GM12878 (cell line): ENCODE data around the gene IFT88. TPM values are rescaled to one million over a fixed set of nuclear protein-coding genes. Genes with fewer than 3 reads are reported as not detected.

ENCODE experiments used
- ATAC-seq: fragments of 200-7000 bp; cut with Tn5 transposase; 3 replicates; pipeline ENCODE4 v1.9.1; 2020; ENCODE audit warnings: mild to moderate bottlenecking, moderate library complexity
- BruUV-seq: library from RNA; stranded (reverse); fragments of 400-500 nt; replicated peaks from 2 replicates; lab custom pipeline; 2021; lab: Mats Ljungman, UMichigan
- CTCF ChIA-PET: fragments of 300-600 bp; sonication (Branson Sonifier 250); formaldehyde crosslinking; extraction: SDS; loops from one replicate; lab custom pipeline; 2021; ENCODE audit warnings: inconsistent platforms; lab: Yijun Ruan, JAX
- POLR2A ChIA-PET: fragments of 350-600 bp; formaldehyde crosslinking; extraction: SDS; loops from one replicate; lab custom pipeline; 2021; ENCODE audit warnings: inconsistent platforms; lab: Charles Lee
- RAD21 ChIA-PET: fragments of 300-600 bp; sonication (Branson Sonifier 250); formaldehyde crosslinking; loops from one replicate; lab custom pipeline; 2023; ENCODE audit warnings: antibody characterized with exemption; ENCODE audit not compliant: unreplicated experiment; lab: Charles Lee
- SMC1A ChIA-PET: fragments of 300-600 bp; sonication (Branson Sonifier 250); formaldehyde crosslinking; loops from one replicate; lab custom pipeline; 2023; ENCODE audit not compliant: unreplicated experiment, uncharacterized antibody; lab: Charles Lee
- DNase-seq: peaks from one replicate; pipeline ENCODE4 v3.0.0-alpha.2; 2011; ENCODE audit warnings: low read depth, low spot score
- FAIRE-seq: peaks from 3 replicates; lab custom pipeline; 2011; peaks lifted over from hg19 to GRCh38; lab: Jason Lieb, UNC
- H2AFZ ChIP-seq: 2 replicates; pipeline ENCODE4 v1.6.0; 2011; ENCODE audit warnings: low read depth, low read length, control low read depth; ENCODE audit not compliant: control insufficient read depth
- H3K27ac ChIP-seq: 2 replicates; pipeline ENCODE4 v1.5.1; 2011; ENCODE audit warnings: control low read depth; ENCODE audit not compliant: control insufficient read depth, insufficient read depth
- H3K27me3 ChIP-seq, 2 experiments: replicated peaks in 1 of 2; 2 replicates each; pipeline versions ENCODE4 v1.6.0 to v1.6.1; 2011; ENCODE audit warnings: low read length in 1 of 2; ENCODE audit not compliant: control insufficient read depth in 2 of 2, insufficient read depth in 2 of 2
- H3K36me3 ChIP-seq, 2 experiments: 2 replicates each; pipeline ENCODE4 v1.5.1; 2011; ENCODE audit warnings: low read length in 1 of 2; ENCODE audit not compliant: control insufficient read depth in 2 of 2, insufficient read depth in 2 of 2
- H3K4me1 ChIP-seq: 2 replicates; pipeline ENCODE4 v1.6.1; 2011; ENCODE audit warnings: mild to moderate bottlenecking, low read length, moderate library complexity, mixed read lengths; ENCODE audit not compliant: control insufficient read depth, insufficient read depth
- H3K4me2 ChIP-seq: 2 replicates; pipeline ENCODE4 v1.6.0; 2011; ENCODE audit warnings: control low read depth; ENCODE audit not compliant: control insufficient read depth, insufficient read depth
- H3K4me3 ChIP-seq: fragments of 200-600 bp; sonication (generic); 2 replicates; pipeline ENCODE4 v1.5.1; 2016
- H3K79me2 ChIP-seq: 2 replicates; pipeline ENCODE4 v1.6.0; 2011; ENCODE audit warnings: low read length; ENCODE audit not compliant: control insufficient read depth, insufficient read depth
- H3K9ac ChIP-seq: 2 replicates; pipeline ENCODE4 v1.8.0; 2011; ENCODE audit warnings: low read length, control low read depth, mixed read lengths; ENCODE audit not compliant: control insufficient read depth, insufficient read depth
- H3K9me3 ChIP-seq: replicated peaks from 3 replicates; pipeline ENCODE4 v1.5.1; 2011; ENCODE audit warnings: mild to moderate bottlenecking, low read length; ENCODE audit not compliant: control insufficient read depth, insufficient read depth
- H4K20me1 ChIP-seq: 2 replicates; pipeline ENCODE4 v1.6.0; 2011; ENCODE audit not compliant: control insufficient read depth, insufficient read depth
- CREB1 ChIP-seq: IDR thresholded peaks from 2 replicates; pipeline ENCODE4 v1.6.1; 2012; ENCODE audit warnings: low read depth, mild to moderate bottlenecking, inconsistent platforms
- EGR1 ChIP-seq, 2 experiments: IDR thresholded peaks; 1 replicate in 1 of 2; 2 replicates in 1 of 2; pipeline ENCODE4 v1.6.1; 2011 to 2012; ENCODE audit warnings: low read depth in 2 of 2, low read length in 2 of 2, borderline replicate concordance in 1 of 2, mild to moderate bottlenecking in 1 of 2, moderate library complexity in 1 of 2
- EZH2 ChIP-seq: IDR thresholded peaks from 2 replicates; pipeline ENCODE4 v1.6.1; 2012; ENCODE audit warnings: low read depth, mild to moderate bottlenecking, control low read depth, inconsistent platforms, low read length, borderline replicate concordance; ENCODE audit not compliant: control insufficient read depth
- GABPA ChIP-seq: IDR thresholded peaks from 2 replicates; pipeline ENCODE4 v1.6.1; 2014; ENCODE audit warnings: antibody characterized with exemption, low read depth, mild to moderate bottlenecking, inconsistent platforms
- NR2C1 ChIP-seq: fragments of 450-650 bp; IDR thresholded peaks from 2 replicates; pipeline ENCODE4 v1.6.1; 2017; ENCODE audit warnings: antibody characterized with exemption, mild to moderate bottlenecking, moderate library complexity
- PAX5 ChIP-seq: IDR thresholded peaks from 2 replicates; pipeline ENCODE4 v1.6.1; 2011; ENCODE audit warnings: low read depth, low read length, borderline replicate concordance
- RBBP5 ChIP-seq: fragments of 200-600 bp; sonication (generic); conservative IDR thresholded peaks from 2 replicates; pipeline ENCODE4 v1.6.1; 2016
- SREBF1 ChIP-seq: IDR thresholded peaks from 2 replicates; pipeline ENCODE4 v1.6.1; 2012; ENCODE audit warnings: mild to moderate bottlenecking, low read length
- YY1 ChIP-seq: IDR thresholded peaks from 2 replicates; pipeline ENCODE4 v1.6.1; 2011; ENCODE audit warnings: low read depth, mild to moderate bottlenecking, low read length
- ZSCAN29 ChIP-seq: fragments of 450-650 bp; IDR thresholded peaks from 2 replicates; pipeline ENCODE4 v1.6.1; 2017; ENCODE audit warnings: mild to moderate bottlenecking, moderate library complexity
- in situ Hi-C: fragments of 300-500 bp; cut with MboI; formaldehyde crosslinking; loops from 9 replicates; pipeline ENCODE4 v1.14.3; 2018; ENCODE audit warnings: mixed read lengths
- intact Hi-C: fragments of 100-400 bp; cut with micrococcal nuclease; formaldehyde crosslinking; loops from one replicate; pipeline ENCODE4 v1.14.2; 2022; ENCODE audit not compliant: unreplicated experiment
- polyA plus RNA-seq, 11 experiments: library from polyadenylated mRNA; depleted of rRNA in 4 of 11; unstranded in 6 of 11; stranded (reverse) in 5 of 11; fragments of >200 nt; fragmentation: Nextera tagmentation in 4 of 11; fragmentation: Illumina TruSeq in 1 of 11; extraction: Ambion mirVana in 4 of 11; extraction: Trizol in 1 of 11; gene quantifications; 1 replicate in 1 of 11; 2 replicates in 10 of 11; pipeline versions ENCODE4 v1.2.1 to v1.2.3, GENCODE V29; 2011 to 2016; ENCODE audit warnings: inconsistent platforms in 2 of 11, missing spikeins in 2 of 11, low read depth in 1 of 11
- total RNA-seq, 4 experiments: library from RNA; depleted of rRNA in 3 of 4; stranded (reverse); fragments of >200 nt in 3 of 4; fragmentation: Illumina TruSeq in 1 of 4; extraction: Trizol in 1 of 4; gene quantifications; 2 replicates each; pipeline versions ENCODE4 v1.2.1 to v1.2.3, GENCODE V29; 2013 to 2021
- TF ChIP-seq, protein P1 (sequence below): fragments of 450-650 bp; IDR thresholded peaks from 2 replicates; pipeline ENCODE4 v1.6.1; 2017; ENCODE audit warnings: mild to moderate bottlenecking, moderate library complexity
- TF ChIP-seq, protein P2 (sequence below): IDR thresholded peaks from 2 replicates; pipeline ENCODE4 v1.6.1; 2011; ENCODE audit warnings: mild to moderate bottlenecking, low read depth, low read length, moderate library complexity; ENCODE audit not compliant: insufficient replicate concordance
- TF ChIP-seq, protein P3 (sequence below): fragments of 450-650 bp; formaldehyde crosslinking; IDR thresholded peaks from 2 replicates; pipeline ENCODE4 v1.4.0; 2022; ENCODE audit warnings: mild to moderate bottlenecking, moderate library complexity
- TF ChIP-seq, protein P4 (sequence below): IDR thresholded peaks from 2 replicates; pipeline ENCODE4 v1.6.1; 2012; ENCODE audit warnings: low read depth, low read length, improper control_type of control experiment
- TF ChIP-seq, protein P5 (sequence below): IDR thresholded peaks from 2 replicates; pipeline ENCODE4 v1.6.1; 2012; ENCODE audit warnings: low read depth, low read length, improper control_type of control experiment

IFT88 gene
- total and polyA plus RNA-seq, 10 of the 15 experiments (the other 5 are each of a cell fraction or from before 2014, with no cell fraction given): 2.9 to 5.6 (median 4.1) TPM

DNA sequence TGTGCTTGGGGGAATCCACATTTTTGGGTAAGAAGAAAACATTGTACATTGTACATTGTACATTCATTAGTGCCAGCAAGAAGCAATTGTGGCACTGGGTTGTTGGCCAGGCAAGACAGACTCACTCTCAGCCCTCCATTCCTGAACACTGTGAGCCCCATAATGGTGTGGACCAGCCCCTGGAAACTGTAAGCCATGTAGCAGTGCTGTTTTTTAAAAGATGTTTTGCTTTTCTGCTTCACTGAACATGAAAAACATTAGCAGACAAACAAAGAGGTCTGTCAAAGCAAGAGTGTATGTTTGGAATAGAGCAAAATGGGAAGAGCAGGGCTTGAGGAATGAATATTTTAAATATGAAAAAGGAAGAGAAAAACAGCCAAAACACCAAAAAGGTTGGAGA lies 97.4 kb downstream of the IFT88 start:
- SMC1A ChIA-PET: interaction anchor here (0.9 kb wide), 1 partner anchor 143 kb away, joined by 3 read pairs; no protein-coding TSS in a partner anchor
- Histone ChIP-seq H3K36me3 (no peaks in the 10 kb centered on the region), H3K4me2 (no peak overlapping the region), H4K20me1 (no peaks in the 10 kb centered on the region), H3K4me1 (no peaks in the 10 kb centered on the region), H3K79me2 (no peaks in the 10 kb centered on the region), H3K4me3 (no peak overlapping the region), H3K27ac (no peak overlapping the region), H3K9me3 (no peaks in the 10 kb centered on the region), H3K9ac (no peak overlapping the region), H2AFZ (no peak overlapping the region), H3K27me3 (no peaks in the 10 kb centered on the region)
- ATAC-seq (no peak), DNase-seq (no peak), FAIRE-seq (no peak)
- intact Hi-C loops (no loop called here), in situ Hi-C loops (no loop called here)
- POLR2A ChIA-PET: no interaction called here
- CTCF ChIA-PET: no interaction called here
- RAD21 ChIA-PET: no interaction called here
- no TSS peak for BruUV-seq
- no peak for TF ChIP-seq YY1
- TF ChIP-seq, protein P1, sequence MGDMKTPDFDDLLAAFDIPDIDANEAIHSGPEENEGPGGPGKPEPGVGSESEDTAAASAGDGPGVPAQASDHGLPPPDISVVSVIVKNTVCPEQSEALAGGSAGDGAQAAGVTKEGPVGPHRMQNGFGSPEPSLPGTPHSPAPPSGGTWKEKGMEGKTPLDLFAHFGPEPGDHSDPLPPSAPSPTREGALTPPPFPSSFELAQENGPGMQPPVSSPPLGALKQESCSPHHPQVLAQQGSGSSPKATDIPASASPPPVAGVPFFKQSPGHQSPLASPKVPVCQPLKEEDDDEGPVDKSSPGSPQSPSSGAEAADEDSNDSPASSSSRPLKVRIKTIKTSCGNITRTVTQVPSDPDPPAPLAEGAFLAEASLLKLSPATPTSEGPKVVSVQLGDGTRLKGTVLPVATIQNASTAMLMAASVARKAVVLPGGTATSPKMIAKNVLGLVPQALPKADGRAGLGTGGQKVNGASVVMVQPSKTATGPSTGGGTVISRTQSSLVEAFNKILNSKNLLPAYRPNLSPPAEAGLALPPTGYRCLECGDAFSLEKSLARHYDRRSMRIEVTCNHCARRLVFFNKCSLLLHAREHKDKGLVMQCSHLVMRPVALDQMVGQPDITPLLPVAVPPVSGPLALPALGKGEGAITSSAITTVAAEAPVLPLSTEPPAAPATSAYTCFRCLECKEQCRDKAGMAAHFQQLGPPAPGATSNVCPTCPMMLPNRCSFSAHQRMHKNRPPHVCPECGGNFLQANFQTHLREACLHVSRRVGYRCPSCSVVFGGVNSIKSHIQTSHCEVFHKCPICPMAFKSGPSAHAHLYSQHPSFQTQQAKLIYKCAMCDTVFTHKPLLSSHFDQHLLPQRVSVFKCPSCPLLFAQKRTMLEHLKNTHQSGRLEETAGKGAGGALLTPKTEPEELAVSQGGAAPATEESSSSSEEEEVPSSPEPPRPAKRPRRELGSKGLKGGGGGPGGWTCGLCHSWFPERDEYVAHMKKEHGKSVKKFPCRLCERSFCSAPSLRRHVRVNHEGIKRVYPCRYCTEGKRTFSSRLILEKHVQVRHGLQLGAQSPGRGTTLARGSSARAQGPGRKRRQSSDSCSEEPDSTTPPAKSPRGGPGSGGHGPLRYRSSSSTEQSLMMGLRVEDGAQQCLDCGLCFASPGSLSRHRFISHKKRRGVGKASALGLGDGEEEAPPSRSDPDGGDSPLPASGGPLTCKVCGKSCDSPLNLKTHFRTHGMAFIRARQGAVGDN: no peak
- TF ChIP-seq RBBP5: no peak
- TF ChIP-seq EZH2: no peak
- TF ChIP-seq, protein P2, sequence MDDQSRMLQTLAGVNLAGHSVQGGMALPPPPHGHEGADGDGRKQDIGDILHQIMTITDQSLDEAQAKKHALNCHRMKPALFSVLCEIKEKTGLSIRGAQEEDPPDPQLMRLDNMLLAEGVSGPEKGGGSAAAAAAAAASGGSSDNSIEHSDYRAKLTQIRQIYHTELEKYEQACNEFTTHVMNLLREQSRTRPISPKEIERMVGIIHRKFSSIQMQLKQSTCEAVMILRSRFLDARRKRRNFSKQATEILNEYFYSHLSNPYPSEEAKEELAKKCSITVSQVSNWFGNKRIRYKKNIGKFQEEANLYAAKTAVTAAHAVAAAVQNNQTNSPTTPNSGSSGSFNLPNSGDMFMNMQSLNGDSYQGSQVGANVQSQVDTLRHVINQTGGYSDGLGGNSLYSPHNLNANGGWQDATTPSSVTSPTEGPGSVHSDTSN: no peak
- no peak for TF ChIP-seq GABPA
- TF ChIP-seq PAX5: no peak
- TF ChIP-seq, protein P3, sequence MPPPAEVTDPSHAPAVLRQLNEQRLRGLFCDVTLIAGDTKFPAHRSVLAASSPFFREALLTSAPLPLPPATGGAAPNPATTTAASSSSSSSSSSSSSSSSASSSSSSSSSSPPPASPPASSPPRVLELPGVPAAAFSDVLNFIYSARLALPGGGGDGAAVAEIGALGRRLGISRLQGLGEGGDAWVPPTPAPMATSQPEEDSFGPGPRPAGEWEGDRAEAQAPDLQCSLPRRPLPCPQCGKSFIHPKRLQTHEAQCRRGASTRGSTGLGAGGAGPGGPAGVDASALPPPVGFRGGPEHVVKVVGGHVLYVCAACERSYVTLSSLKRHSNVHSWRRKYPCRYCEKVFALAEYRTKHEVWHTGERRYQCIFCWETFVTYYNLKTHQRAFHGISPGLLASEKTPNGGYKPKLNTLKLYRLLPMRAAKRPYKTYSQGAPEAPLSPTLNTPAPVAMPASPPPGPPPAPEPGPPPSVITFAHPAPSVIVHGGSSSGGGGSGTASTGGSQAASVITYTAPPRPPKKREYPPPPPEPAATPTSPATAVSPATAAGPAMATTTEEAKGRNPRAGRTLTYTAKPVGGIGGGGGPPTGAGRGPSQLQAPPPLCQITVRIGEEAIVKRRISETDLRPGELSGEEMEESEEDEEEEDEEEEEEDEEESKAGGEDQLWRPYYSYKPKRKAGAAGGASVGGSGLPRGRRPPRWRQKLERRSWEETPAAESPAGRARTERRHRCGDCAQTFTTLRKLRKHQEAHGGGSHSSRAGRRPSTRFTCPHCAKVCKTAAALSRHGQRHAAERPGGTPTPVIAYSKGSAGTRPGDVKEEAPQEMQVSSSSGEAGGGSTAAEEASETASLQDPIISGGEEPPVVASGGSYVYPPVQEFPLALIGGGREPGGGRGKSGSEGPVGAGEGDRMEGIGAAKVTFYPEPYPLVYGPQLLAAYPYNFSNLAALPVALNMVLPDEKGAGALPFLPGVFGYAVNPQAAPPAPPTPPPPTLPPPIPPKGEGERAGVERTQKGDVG: no peak
- TF ChIP-seq EGR1 (IDR thresholded peaks at IDR 0.05; ENCODE audit: borderline replicate concordance in 1 of 2, low read depth in 2 of 2, low read length in 2 of 2): no peak
- no peak for TF ChIP-seq SREBF1
- TF ChIP-seq, protein P4, sequence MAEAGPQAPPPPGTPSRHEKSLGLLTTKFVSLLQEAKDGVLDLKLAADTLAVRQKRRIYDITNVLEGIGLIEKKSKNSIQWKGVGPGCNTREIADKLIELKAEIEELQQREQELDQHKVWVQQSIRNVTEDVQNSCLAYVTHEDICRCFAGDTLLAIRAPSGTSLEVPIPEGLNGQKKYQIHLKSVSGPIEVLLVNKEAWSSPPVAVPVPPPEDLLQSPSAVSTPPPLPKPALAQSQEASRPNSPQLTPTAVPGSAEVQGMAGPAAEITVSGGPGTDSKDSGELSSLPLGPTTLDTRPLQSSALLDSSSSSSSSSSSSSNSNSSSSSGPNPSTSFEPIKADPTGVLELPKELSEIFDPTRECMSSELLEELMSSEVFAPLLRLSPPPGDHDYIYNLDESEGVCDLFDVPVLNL: no peak
- TF ChIP-seq ZSCAN29: no peak
- TF ChIP-seq NR2C1: no peak
- TF ChIP-seq, protein P5, sequence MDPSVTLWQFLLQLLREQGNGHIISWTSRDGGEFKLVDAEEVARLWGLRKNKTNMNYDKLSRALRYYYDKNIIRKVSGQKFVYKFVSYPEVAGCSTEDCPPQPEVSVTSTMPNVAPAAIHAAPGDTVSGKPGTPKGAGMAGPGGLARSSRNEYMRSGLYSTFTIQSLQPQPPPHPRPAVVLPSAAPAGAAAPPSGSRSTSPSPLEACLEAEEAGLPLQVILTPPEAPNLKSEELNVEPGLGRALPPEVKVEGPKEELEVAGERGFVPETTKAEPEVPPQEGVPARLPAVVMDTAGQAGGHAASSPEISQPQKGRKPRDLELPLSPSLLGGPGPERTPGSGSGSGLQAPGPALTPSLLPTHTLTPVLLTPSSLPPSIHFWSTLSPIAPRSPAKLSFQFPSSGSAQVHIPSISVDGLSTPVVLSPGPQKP: no peak
- no peak for TF ChIP-seq CREB1
